Thyroid gland (tissue), 4 donors: Measurements from ENCODE around the gene KIF16B.

ENCODE experiments used
- CTCF ChIP-seq, 6 experiments: fragments of 200-600 bp in 3 of 6; fragments of 450-650 bp in 3 of 6; sonication (generic) in 3 of 6; IDR thresholded peaks; one replicate each; pipeline ENCODE4 v1.5.1; 2016 to 2019; ENCODE audit warnings: antibody characterized with exemption in 6 of 6, mild to moderate bottlenecking in 2 of 6, inconsistent platforms in 1 of 6, moderate library complexity in 1 of 6
- POLR2A ChIP-seq, 2 donors: fragments of 450-650 bp; IDR thresholded peaks; one replicate each; pipeline ENCODE4 v1.6.1; 2017; ENCODE audit warnings: antibody characterized with exemption in 2 of 2, mild to moderate bottlenecking in 2 of 2, moderate library complexity in 1 of 2

- TF ChIP-seq POLR2A (IDR thresholded peaks at IDR 0.05) (no peak), CTCF (IDR thresholded peaks at IDR 0.05) (no peak)
These were observed 270.4 kb downstream of the KIF16B start for GRCh38 chr20:16302818-16303217.
